ENCODE measurements around the gene CERS3.

The CERS3 gene

GRCh38 chr15:100483370-100483769, 45.4 kb downstream of the CERS3 start:
- no peak for DNase-seq (ENCODE audit: low read depth)
- H3K4me3 ChIP-seq (ENCODE audit: control insufficient read depth, low read depth, low read length): no peak overlapping the region
- no peak for TF ChIP-seq CTCF (IDR thresholded peaks at IDR 0.05; ENCODE audit: control insufficient read depth, insufficient read depth, low read depth, low read length, missing control alignments)

- DNase-seq (ENCODE audit: low read depth): no peak
- no peak for TF ChIP-seq CTCF (IDR thresholded peaks at IDR 0.05; ENCODE audit: control insufficient read depth, insufficient read depth, low read depth, low read length, missing control alignments)
- no peak overlapping the region for H3K4me3 ChIP-seq (ENCODE audit: control insufficient read depth, low read depth, low read length)
Measured at GRCh38 chr15:100476805-100477204, 51.9 kb downstream of the CERS3 start.

GRCh38 chr15:100472736-100473135, 56.0 kb downstream of the CERS3 start:
- TF ChIP-seq CTCF (IDR thresholded peaks at IDR 0.05; ENCODE audit: control insufficient read depth, insufficient read depth, low read depth, low read length, missing control alignments): no peak
- no peak for DNase-seq (ENCODE audit: low read depth)
- H3K4me3 ChIP-seq (ENCODE audit: control insufficient read depth, low read depth, low read length): no peak overlapping the region

- TF ChIP-seq CTCF (IDR thresholded peaks at IDR 0.05; ENCODE audit: control insufficient read depth, insufficient read depth, low read depth, low read length, missing control alignments): no peak
- no peak for DNase-seq (ENCODE audit: low read depth)
- no peak overlapping the region for H3K4me3 ChIP-seq (ENCODE audit: control insufficient read depth, low read depth, low read length)
Measured at GRCh38 chr15:100471933-100472332, 56.8 kb downstream of the CERS3 start.

GRCh38 chr15:100468285-100468684, 60.5 kb downstream of the CERS3 start:
- no peak overlapping the region for H3K4me3 ChIP-seq (ENCODE audit: control insufficient read depth, low read depth, low read length)
- DNase-seq (ENCODE audit: low read depth): no peak
- no peak for TF ChIP-seq CTCF (IDR thresholded peaks at IDR 0.05; ENCODE audit: control insufficient read depth, insufficient read depth, low read depth, low read length, missing control alignments)

- TF ChIP-seq CTCF (IDR thresholded peaks at IDR 0.05; ENCODE audit: control insufficient read depth, insufficient read depth, low read depth, low read length, missing control alignments): no peak
- H3K4me3 ChIP-seq (ENCODE audit: control insufficient read depth, low read depth, low read length): no peak overlapping the region
- no peak for DNase-seq (ENCODE audit: low read depth)
Measured at GRCh38 chr15:100466073-100466472, 62.7 kb downstream of the CERS3 start.

- TF ChIP-seq CTCF (IDR thresholded peaks at IDR 0.05; ENCODE audit: control insufficient read depth, insufficient read depth, low read depth, low read length, missing control alignments): no peak
- no peak for DNase-seq (ENCODE audit: low read depth)
- no peak overlapping the region for H3K4me3 ChIP-seq (ENCODE audit: control insufficient read depth, low read depth, low read length)
Measured at GRCh38 chr15:100464888-100465287, 63.9 kb downstream of the CERS3 start.
